DMS153 treated with DMSO at 0.1 percent for 48 hours (cell line): ENCODE data around the gene CAVIN3.

Source experiments
- DNase-seq: peaks from one replicate; lab custom pipeline; 2025; ENCODE audit not compliant: unreplicated experiment; lab: John Stamatoyannopoulos, UW

Gene CAVIN3

DNA sequence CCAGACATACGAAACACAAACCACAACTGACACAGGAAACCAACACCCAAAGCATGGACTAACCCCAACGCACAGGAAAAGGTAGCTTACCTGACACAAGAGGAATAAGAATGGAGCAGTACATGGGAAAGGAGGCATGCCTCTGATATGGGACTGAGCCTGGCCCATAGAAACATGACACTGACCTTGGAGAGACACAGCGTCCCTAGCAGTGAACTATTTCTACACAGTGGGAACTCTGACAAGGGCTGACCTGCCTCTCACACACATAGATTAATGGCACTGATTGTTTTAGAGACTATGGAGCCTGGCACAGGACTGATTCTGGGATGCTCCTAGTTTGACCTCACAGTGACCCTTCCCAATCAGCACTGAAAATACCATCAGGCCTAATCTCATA, 48.7 kb downstream of the CAVIN3 start:
- no peak for DNase-seq

DNA sequence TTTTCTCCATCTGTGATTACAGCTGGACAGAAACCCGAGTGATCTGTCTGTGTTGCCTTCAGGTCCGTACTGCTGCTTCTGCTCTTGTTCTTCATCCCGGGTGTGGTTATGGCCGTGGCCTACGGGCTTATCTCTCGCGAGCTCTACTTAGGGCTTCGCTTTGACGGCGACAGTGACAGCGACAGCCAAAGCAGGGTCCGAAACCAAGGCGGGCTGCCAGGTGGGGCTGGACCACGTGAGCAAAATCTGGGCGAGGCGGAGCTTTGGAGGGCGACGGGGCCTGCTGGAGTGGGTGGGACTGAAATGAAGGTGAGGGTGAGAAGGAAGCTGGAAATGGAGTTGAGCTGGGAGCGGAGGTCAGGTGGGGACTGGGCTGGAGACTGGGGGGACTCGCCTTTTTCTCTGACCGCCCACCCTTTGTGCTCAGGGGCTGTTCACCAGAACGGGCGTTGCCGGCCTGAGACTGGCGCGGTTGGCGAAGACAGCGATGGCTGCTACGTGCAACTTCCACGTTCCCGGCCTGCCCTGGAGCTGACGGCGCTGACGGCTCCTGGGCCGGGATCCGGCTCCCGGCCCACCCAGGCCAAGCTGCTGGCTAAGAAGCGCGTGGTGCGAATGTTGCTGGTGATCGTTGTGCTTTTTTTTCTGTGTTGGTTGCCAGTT, 49.6 kb downstream of the CAVIN3 start:
- DNase-seq, result no peak

DNA sequence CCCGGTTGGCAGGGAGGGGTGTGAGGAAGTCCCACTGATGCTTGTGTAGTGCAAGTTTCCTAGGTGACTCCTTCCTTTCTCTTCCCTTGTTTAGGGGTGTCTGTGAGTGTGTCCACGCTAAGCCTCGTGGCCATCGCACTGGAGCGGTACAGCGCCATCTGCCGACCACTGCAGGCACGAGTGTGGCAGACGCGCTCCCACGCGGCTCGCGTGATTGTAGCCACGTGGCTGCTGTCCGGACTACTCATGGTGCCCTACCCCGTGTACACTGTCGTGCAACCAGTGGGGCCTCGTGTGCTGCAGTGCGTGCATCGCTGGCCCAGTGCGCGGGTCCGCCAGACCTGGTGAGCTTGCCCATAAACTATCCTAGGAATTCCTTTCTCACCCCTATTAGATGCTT, 50.3 kb downstream of the CAVIN3 start:
- DNase-seq, result no peak
